ENCODE measurements around the gene MYO1E.

Gene MYO1E

DNA sequence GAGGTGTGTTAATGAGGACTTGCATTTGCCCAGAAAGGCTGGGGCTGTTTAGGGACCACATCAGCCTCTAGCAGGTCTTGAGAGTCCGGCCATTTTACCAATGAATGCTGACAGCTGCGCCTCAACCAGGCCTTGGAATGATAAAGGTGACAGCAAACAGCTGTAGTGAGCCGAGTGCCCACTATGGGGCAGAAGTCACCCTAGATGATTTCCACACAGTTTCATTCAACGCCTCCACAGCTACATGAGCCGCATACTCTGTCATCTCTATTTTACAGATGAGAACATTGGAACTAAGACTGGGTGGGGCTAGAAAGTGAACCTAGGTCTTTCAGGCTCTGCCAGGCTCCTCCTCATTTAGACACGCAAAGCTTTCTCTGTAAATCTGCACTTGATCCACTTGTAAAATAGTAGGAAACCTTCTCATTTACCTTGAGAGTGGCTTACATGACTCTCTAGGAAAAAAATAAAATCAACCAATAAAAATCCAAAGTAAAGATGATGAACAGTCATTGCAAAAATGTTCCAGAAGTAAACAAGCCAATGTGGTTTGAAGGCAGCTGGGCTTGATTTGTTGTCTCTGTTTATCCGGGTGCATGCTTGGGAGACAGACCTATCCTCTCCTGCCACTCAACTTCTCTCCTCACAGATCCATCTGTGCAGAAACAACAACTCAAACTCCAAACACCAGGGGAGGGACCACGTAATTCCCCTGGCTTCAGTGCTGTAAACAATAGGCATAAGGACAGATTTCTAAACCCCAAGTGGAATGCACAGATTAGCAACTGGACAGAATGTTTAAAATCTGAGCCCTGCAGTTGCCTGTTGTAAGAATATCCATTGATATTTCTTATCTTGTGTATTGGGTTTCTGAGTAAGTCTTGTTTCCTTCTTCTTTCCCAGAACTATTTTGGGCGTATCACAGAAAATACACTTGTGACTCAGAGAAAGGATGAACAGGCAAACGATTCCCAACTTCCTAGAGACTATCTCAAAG, 197.5 kb downstream of the MYO1E start:
- H3K4me3 ChIP-seq (ENCODE audit: low read depth, low read length) = no peak overlapping the region
- TF ChIP-seq, protein P1, sequence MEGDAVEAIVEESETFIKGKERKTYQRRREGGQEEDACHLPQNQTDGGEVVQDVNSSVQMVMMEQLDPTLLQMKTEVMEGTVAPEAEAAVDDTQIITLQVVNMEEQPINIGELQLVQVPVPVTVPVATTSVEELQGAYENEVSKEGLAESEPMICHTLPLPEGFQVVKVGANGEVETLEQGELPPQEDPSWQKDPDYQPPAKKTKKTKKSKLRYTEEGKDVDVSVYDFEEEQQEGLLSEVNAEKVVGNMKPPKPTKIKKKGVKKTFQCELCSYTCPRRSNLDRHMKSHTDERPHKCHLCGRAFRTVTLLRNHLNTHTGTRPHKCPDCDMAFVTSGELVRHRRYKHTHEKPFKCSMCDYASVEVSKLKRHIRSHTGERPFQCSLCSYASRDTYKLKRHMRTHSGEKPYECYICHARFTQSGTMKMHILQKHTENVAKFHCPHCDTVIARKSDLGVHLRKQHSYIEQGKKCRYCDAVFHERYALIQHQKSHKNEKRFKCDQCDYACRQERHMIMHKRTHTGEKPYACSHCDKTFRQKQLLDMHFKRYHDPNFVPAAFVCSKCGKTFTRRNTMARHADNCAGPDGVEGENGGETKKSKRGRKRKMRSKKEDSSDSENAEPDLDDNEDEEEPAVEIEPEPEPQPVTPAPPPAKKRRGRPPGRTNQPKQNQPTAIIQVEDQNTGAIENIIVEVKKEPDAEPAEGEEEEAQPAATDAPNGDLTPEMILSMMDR (IDR thresholded peaks at IDR 0.05; ENCODE audit: borderline replicate concordance, insufficient read depth, low read depth, low read length) = peak; percentile 45; the same call in 1 of the 2 replicates

DNA sequence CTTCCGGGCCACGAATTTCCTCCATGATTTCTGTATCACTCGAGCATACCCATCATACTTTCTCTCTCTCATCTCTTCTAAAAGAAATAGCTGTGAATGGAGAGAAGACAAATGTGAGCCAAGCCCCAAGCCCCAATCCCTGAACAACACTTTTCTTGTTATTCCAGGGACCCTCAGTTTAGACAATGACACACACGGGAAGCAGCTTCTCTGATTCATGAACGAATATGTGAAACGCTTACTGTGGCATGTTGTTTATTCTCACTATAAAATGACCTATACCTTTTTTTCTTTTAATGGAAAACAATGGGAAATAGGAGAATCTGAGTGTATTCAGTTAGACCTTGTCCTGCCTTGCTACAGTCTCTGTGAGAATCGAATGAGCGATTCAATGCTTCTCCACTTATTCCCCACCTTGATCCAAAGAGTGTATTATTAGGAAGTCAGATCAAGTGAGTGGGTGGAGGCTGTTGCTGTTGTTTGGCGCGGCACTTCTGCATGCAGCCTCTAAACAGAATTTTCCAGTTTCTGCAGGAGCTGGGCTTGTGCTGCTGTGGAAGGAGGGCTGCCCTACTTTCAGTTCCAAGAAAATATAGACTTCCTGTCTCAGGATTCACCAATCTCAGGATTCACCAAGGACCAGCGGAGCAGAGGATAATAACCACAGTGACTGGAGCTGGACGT, 198.4 kb downstream of the MYO1E start:
- no peak overlapping the region for H3K4me3 ChIP-seq (ENCODE audit: low read depth, low read length)
- TF ChIP-seq, protein P1 (IDR thresholded peaks at IDR 0.05; ENCODE audit: borderline replicate concordance, insufficient read depth, low read depth, low read length) = no peak

DNA sequence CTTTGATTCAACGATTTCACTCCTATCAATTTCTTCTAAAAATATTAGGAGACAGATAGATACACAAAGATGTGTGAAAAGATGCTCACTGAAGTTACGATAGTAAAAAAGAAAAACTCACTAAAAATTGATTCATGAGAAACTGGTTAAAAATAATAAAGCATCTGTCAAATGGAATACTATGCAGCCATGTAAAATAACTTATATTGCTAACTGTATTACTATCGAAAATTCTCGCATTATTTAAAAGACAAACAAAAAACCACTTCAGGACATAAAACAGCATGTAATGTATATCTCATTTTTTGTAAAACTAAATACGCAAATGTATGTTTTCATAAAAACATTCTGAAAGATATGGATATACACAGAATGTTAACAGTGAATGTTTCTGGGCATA, 199.5 kb downstream of the MYO1E start:
- TF ChIP-seq, protein P1 (IDR thresholded peaks at IDR 0.05; ENCODE audit: borderline replicate concordance, insufficient read depth, low read depth, low read length) = no peak
- H3K4me3 ChIP-seq (ENCODE audit: low read depth, low read length) = no peak overlapping the region

DNA sequence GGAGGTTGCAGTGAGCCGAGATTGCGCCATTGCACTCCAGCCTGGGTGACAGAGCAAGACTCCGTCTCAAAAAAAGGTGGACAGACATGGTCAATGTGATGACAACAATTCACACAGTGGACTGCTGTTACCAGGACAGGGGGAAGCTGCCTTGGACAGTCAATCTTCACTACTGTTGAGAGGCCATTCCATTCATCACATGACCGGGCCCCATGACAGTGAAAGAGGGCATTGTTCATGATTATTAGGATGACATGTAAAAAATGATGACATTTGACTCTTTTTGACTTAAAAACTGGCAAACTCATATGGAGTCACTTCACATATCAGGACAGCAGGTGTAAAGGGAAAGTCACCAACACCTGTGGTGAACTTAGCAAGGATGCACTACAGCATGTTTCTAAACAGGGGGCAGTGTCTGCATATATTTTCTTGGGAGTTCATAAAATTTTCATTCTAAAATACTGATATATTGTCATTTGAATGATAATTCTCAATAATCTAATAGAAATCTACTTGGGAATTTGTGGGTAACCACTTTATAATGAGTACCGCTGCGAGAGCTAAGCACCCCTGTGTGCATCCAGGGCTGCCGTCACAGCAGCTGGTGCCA, 200.3 kb downstream of the MYO1E start:
- no peak overlapping the region for H3K4me3 ChIP-seq (ENCODE audit: low read depth, low read length)
- TF ChIP-seq, protein P1 (IDR thresholded peaks at IDR 0.05; ENCODE audit: borderline replicate concordance, insufficient read depth, low read depth, low read length) = no peak

DNA sequence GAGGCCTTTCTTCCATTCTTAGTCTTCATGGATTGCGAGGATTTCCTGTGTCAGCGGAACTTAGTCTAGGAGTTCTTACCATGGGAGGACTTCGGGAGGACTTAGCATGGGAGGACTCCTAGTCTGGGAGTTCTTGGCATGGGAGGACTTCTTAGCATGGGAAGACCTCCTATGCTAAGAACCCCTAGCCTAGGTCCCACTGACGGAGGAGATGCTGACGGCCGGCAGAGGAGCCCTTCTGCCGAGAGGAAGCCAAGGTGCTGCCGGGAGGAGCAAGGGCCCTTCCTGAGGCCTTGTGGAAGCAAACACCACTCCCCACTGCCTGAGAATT, 201.6 kb downstream of the MYO1E start:
- TF ChIP-seq, protein P1 (IDR thresholded peaks at IDR 0.05; ENCODE audit: borderline replicate concordance, insufficient read depth, low read depth, low read length) = no peak

DNA sequence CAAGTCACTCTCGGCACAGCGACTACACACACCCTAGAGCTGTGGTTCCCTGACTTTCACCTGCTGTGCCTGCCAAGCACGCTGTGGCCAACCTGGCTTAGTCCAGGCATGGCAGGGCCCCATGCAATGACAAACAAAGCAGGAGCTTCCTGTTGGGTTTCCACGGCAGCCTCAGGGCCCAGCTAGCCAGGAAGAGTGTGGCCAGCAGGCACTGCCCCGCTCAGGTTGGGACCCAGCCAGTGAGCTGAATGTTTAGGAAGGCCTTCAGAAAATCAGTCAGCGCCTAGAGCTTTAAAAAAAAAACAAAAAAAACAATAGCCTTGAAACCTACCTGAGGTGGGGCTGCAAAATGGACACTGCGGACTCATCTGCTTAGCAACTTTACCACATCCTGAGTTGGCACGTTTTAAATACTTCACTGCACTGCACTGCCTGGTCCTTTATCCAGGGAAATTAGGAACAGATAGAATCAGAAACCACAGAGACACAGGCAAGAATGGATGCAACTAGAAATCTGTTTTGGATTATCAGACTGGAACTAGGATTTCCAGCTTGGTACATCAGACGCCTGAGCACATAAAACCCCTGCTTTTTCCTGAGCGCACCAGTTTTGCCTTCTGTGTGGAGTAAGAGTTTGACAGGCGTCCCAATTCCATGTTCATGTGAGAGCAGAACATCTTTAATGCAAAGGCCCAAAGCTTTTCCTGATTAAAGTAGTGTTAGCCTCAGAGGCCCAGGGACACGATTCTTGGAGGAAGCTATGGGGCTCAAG, 202.2 kb downstream of the MYO1E start:
- H3K4me3 ChIP-seq (ENCODE audit: low read depth, low read length) = no peak overlapping the region
- TF ChIP-seq, protein P1 (IDR thresholded peaks at IDR 0.05; ENCODE audit: borderline replicate concordance, insufficient read depth, low read depth, low read length) = no peak

More for the DNA sequence above, 201.6 kb downstream of the MYO1E start:
- no peak overlapping the region for H3K4me3 ChIP-seq (ENCODE audit: low read depth, low read length)

All from GM12875 (cell line).